ENCODE data around the gene GRIN2A. TPM values are rescaled to one million over a fixed set of nuclear protein-coding genes. Genes with fewer than 3 reads are reported as not detected.

Gene GRIN2A
- total RNA-seq, 3 donors from 2014 or later = 0.29 to 0.33 TPM; not detected in 1

DNA sequence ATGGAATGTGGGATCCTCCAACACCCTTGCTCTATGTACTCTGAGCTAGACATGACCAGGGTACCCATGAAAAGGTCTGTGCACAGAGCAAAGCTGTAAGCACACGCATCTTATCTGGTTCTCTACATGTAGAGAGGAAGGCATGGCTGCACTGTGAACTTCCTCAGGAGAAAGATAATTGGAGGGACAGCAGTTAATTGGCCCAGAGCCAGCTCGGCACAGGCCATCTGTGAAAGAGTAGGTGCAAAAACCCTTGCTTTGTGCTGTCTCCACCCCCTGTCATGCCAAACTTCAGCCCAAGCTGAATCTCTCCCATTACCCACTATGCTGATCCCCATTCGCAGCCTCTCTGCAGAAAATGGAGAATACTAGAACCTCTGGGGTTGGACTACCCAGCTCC, 241.0 kb downstream of the GRIN2A start:
- H3K36me3 ChIP-seq = no peaks in the 10 kb centered on the region
- no peak for DNase-seq (ENCODE audit: low spot score in 2 of 2)
- TF ChIP-seq, protein P1, sequence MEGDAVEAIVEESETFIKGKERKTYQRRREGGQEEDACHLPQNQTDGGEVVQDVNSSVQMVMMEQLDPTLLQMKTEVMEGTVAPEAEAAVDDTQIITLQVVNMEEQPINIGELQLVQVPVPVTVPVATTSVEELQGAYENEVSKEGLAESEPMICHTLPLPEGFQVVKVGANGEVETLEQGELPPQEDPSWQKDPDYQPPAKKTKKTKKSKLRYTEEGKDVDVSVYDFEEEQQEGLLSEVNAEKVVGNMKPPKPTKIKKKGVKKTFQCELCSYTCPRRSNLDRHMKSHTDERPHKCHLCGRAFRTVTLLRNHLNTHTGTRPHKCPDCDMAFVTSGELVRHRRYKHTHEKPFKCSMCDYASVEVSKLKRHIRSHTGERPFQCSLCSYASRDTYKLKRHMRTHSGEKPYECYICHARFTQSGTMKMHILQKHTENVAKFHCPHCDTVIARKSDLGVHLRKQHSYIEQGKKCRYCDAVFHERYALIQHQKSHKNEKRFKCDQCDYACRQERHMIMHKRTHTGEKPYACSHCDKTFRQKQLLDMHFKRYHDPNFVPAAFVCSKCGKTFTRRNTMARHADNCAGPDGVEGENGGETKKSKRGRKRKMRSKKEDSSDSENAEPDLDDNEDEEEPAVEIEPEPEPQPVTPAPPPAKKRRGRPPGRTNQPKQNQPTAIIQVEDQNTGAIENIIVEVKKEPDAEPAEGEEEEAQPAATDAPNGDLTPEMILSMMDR (IDR thresholded peaks at IDR 0.05) = no peak
- TF ChIP-seq POLR2AphosphoS5 (IDR thresholded peaks at IDR 0.05) = no peak
- TF ChIP-seq POLR2A (IDR thresholded peaks at IDR 0.05) = no peak
- no peaks in the 10 kb centered on the region for H3K4me1 ChIP-seq
- no peak overlapping the region for H3K27ac ChIP-seq
- no peaks in the 10 kb centered on the region for H3K27me3 ChIP-seq
- no peaks in the 10 kb centered on the region for H3K9me3 ChIP-seq
- intact Hi-C loops (cut with DNase I; ENCODE audit: low total_unique reads) = no loop called here
- no peak overlapping the region for H3K4me3 ChIP-seq

- H3K9me3 ChIP-seq = no peaks in the 10 kb centered on the region
- intact Hi-C loops (cut with DNase I; ENCODE audit: low total_unique reads) = no loop called here
- no peak overlapping the region for H3K4me3 ChIP-seq
- H3K27me3 ChIP-seq = no peaks in the 10 kb centered on the region
- H3K4me1 ChIP-seq = no peaks in the 10 kb centered on the region
- TF ChIP-seq, protein P1 (IDR thresholded peaks at IDR 0.05) = no peak
- TF ChIP-seq POLR2AphosphoS5 (IDR thresholded peaks at IDR 0.05) (no peak), POLR2A (IDR thresholded peaks at IDR 0.05) (no peak)
- H3K27ac ChIP-seq = no peak overlapping the region
- no peak for DNase-seq (ENCODE audit: low spot score in 2 of 2)
- H3K36me3 ChIP-seq = no peaks in the 10 kb centered on the region
Observed at GRCh38 chr16:9934723-9935508, 247.3 kb downstream of the GRIN2A start.

- H3K27ac ChIP-seq = no peak overlapping the region
- no peaks in the 10 kb centered on the region for H3K27me3 ChIP-seq
- no peaks in the 10 kb centered on the region for H3K9me3 ChIP-seq
- DNase-seq (ENCODE audit: low spot score in 2 of 2) = no peak
- no peaks in the 10 kb centered on the region for H3K4me1 ChIP-seq
- no peak overlapping the region for H3K4me3 ChIP-seq
- intact Hi-C loops (cut with DNase I; ENCODE audit: low total_unique reads) = no loop called here
- TF ChIP-seq POLR2AphosphoS5 (IDR thresholded peaks at IDR 0.05) = no peak
- TF ChIP-seq, protein P1 (IDR thresholded peaks at IDR 0.05) = no peak
- TF ChIP-seq POLR2A (IDR thresholded peaks at IDR 0.05) = no peak
- H3K36me3 ChIP-seq = no peaks in the 10 kb centered on the region
Observed at GRCh38 chr16:9932919-9933653, 249.1 kb downstream of the GRIN2A start.

DNA sequence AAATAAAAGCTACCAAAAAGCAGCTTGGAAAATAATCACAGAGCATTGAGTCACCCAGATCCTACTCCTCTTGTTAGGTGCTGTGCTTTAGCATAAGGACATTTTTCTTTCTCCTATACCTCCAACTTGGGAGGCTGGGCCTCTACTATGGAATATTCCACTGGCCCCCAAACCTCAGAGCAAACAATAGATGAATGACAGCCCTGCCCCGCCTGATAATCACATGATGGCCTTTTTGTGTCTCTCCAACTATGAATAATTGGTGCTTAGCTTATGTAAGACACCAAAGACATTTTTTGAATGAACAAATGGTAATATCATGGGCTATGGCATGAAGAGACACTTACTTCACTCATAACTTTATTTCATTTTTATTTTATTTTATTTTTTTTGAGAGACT, 250.2 kb downstream of the GRIN2A start:
- DNase-seq (ENCODE audit: low spot score in 2 of 2) = no peak
- Histone ChIP-seq H3K4me1 (no peaks in the 10 kb centered on the region), H3K9me3 (no peaks in the 10 kb centered on the region), H3K4me3 (no peak overlapping the region), H3K36me3 (no peaks in the 10 kb centered on the region), H3K27ac (no peak overlapping the region), H3K27me3 (no peaks in the 10 kb centered on the region)
- TF ChIP-seq POLR2AphosphoS5 (IDR thresholded peaks at IDR 0.05) (no peak), POLR2A (IDR thresholded peaks at IDR 0.05) (no peak)
- TF ChIP-seq, protein P1 (IDR thresholded peaks at IDR 0.05) = no peak
- intact Hi-C loops (cut with DNase I; ENCODE audit: low total_unique reads) = no loop called here

DNA sequence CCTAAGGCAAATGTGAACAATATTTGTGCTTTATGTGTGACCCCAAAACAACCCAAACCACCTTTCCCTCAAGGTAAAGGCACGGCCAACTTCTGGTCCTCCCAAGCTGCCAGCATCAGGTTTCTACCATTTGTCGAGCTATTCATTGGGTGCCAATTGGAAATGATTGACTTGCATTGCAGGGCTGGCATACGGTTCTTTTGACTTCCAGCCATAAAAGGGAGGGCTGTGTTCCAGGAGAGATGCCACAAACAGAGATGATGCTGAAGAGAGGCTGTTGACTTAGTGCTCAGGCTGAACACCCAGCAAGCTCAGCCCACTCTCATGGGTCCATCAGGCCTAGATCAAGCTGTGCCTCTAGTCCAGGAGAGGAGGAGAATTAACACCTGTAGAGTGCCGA, 252.4 kb downstream of the GRIN2A start:
- DNase-seq (ENCODE audit: low spot score in 2 of 2) = no peak
- H3K27me3 ChIP-seq = no peaks in the 10 kb centered on the region
- no peaks in the 10 kb centered on the region for H3K9me3 ChIP-seq
- no peak overlapping the region for H3K27ac ChIP-seq
- intact Hi-C loops (cut with DNase I; ENCODE audit: low total_unique reads) = no loop called here
- H3K4me1 ChIP-seq = no peaks in the 10 kb centered on the region
- TF ChIP-seq POLR2A (IDR thresholded peaks at IDR 0.05) (no peak), POLR2AphosphoS5 (IDR thresholded peaks at IDR 0.05) (no peak)
- TF ChIP-seq, protein P1 (IDR thresholded peaks at IDR 0.05) = no peak
- no peak overlapping the region for H3K4me3 ChIP-seq
- H3K36me3 ChIP-seq = no peaks in the 10 kb centered on the region
